Measurements from ENCODE around the gene RAF1. TPM values are rescaled to one million over a fixed set of nuclear protein-coding genes. Genes with fewer than 3 reads are reported as not detected.

RAF1 gene
- total and polyA plus RNA-seq, 2 donors (not counting 3 experiments of a cell fraction or from before 2014, with no cell fraction given): 73.8 to 86.2 TPM

GRCh38 chr3:12700800-12701199 lies 36.9 kb upstream of the RAF1 start:
- TF ChIP-seq FOS (IDR thresholded peaks at IDR 0.05; ENCODE audit: borderline replicate concordance, insufficient read depth, low read length) (no peak), JUN (IDR thresholded peaks at IDR 0.05; ENCODE audit: borderline replicate concordance, insufficient read depth, insufficient read length, low read depth) (no peak), MAX (IDR thresholded peaks at IDR 0.05; ENCODE audit: insufficient read depth, insufficient read length) (no peak), MYC (IDR thresholded peaks at IDR 0.05; ENCODE audit: low read depth, low read length) (no peak), POLR2AphosphoS5 (IDR thresholded peaks at IDR 0.05; ENCODE audit: insufficient read depth, low read depth, low read length) (no peak), GATA2 (IDR thresholded peaks at IDR 0.05; ENCODE audit: insufficient read depth, insufficient read length, low read depth, low read length) (no peak), EZH2 (IDR thresholded peaks at IDR 0.05; ENCODE audit: borderline replicate concordance, low read depth, low read length, severe bottlenecking) (no peak), POLR2A (IDR thresholded peaks at IDR 0.05; ENCODE audit: low read depth, low read length) (no peak)
- TF ChIP-seq, protein P1, sequence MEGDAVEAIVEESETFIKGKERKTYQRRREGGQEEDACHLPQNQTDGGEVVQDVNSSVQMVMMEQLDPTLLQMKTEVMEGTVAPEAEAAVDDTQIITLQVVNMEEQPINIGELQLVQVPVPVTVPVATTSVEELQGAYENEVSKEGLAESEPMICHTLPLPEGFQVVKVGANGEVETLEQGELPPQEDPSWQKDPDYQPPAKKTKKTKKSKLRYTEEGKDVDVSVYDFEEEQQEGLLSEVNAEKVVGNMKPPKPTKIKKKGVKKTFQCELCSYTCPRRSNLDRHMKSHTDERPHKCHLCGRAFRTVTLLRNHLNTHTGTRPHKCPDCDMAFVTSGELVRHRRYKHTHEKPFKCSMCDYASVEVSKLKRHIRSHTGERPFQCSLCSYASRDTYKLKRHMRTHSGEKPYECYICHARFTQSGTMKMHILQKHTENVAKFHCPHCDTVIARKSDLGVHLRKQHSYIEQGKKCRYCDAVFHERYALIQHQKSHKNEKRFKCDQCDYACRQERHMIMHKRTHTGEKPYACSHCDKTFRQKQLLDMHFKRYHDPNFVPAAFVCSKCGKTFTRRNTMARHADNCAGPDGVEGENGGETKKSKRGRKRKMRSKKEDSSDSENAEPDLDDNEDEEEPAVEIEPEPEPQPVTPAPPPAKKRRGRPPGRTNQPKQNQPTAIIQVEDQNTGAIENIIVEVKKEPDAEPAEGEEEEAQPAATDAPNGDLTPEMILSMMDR (IDR thresholded peaks at IDR 0.05; ENCODE audit: extremely low read depth in 1 of 2, insufficient read depth in 1 of 2, low read depth in 1 of 2, low read length in 2 of 2): no peak
- no peaks in the 10 kb centered on the region for H3K9me3 ChIP-seq (replicated peaks; ENCODE audit: control insufficient read depth, insufficient read depth, low read length)
- no TSS peak for BruUV-seq (replicated peaks)
- DNase-seq (ENCODE audit: low read depth, low spot score): no peak
- H3K4me1 ChIP-seq (ENCODE audit: control insufficient read depth, extremely low read depth, insufficient read depth, low read length): no peaks in the 10 kb centered on the region
- H3K9ac ChIP-seq (replicated peaks; ENCODE audit: extremely low read depth, insufficient read depth, low read length): no peak overlapping the region
- no peaks in the 10 kb centered on the region for H3K79me2 ChIP-seq (ENCODE audit: control insufficient read depth, insufficient read depth, low read length)
- intact Hi-C loops (cut with micrococcal nuclease): no loop called here
- no peak overlapping the region for H3K27ac ChIP-seq (ENCODE audit: insufficient read depth, low read depth, low read length)
- dilution Hi-C loops (cut with MboI; ENCODE audit: extremely low pct_ligation_motif_present, low sequenced_read_pairs): no loop called here
- no peaks in the 10 kb centered on the region for H4K20me1 ChIP-seq (replicated peaks; ENCODE audit: control insufficient read depth, extremely low read depth, insufficient read depth, low read length)
- FAIRE-seq: no peak
- ChIA-PET POLR2A (no interaction called here), CTCF (interaction anchor here (0.6 to 1.2 kb wide), 2 partner anchors 20 to 93 kb away, joined by 3 read pairs; no protein-coding TSS in a partner anchor)
- H3K27me3 ChIP-seq (ENCODE audit: control insufficient read depth in 2 of 2, insufficient read depth in 2 of 2, low read length in 2 of 2): peaks cover 0 to 2% of the 10 kb centered on the region in 2 experiments
- no peaks in the 10 kb centered on the region for H3K36me3 ChIP-seq (ENCODE audit: control insufficient read depth in 2 of 2, extremely low read depth in 1 of 2, insufficient read depth in 2 of 2, low read length in 2 of 2)
- H2AFZ ChIP-seq (ENCODE audit: low read depth, low read length): no peak overlapping the region
- H3K9me1 ChIP-seq (replicated peaks; ENCODE audit: control insufficient read depth, extremely low read depth, insufficient read depth, low read length): no peaks in the 10 kb centered on the region
- no peak overlapping the region for H3K4me2 ChIP-seq (ENCODE audit: insufficient read depth, low read length)
- no peak overlapping the region for H3K4me3 ChIP-seq (replicated peaks in 1 of 3; ENCODE audit: insufficient read depth in 1 of 3, low read depth in 1 of 3, low read length in 3 of 3)

Data from endothelial cell of umbilical vein (primary cell).